Measurements from ENCODE around the gene PADI1. TPM values are rescaled to one million over a fixed set of nuclear protein-coding genes. Genes with fewer than 3 reads are reported as not detected.

The PADI1 gene
- total RNA-seq, 1 donor from 2014 or later = under 0.01 TPM

DNA sequence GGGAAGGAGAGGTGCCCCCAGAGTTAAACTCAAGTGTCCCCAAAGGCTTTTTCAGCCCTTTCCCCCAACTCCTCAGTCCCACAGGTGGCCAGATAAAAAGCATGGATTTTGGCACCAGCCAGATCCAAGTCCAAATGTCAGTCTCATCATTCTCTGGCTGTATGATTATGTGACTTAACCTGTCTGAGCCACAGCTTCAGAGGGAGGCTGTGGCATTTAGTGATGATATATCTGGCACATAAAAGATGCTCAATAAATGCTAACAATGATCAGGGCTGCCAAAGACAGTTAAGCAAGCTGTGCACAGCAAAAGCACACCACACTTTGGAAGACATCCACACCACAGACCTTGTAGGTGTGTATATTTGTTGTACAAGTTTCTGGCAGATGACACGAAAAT, 38.3 kb downstream of the PADI1 start:
- DNase-seq (ENCODE audit: low read depth in 2 of 2) = no peak

DNA sequence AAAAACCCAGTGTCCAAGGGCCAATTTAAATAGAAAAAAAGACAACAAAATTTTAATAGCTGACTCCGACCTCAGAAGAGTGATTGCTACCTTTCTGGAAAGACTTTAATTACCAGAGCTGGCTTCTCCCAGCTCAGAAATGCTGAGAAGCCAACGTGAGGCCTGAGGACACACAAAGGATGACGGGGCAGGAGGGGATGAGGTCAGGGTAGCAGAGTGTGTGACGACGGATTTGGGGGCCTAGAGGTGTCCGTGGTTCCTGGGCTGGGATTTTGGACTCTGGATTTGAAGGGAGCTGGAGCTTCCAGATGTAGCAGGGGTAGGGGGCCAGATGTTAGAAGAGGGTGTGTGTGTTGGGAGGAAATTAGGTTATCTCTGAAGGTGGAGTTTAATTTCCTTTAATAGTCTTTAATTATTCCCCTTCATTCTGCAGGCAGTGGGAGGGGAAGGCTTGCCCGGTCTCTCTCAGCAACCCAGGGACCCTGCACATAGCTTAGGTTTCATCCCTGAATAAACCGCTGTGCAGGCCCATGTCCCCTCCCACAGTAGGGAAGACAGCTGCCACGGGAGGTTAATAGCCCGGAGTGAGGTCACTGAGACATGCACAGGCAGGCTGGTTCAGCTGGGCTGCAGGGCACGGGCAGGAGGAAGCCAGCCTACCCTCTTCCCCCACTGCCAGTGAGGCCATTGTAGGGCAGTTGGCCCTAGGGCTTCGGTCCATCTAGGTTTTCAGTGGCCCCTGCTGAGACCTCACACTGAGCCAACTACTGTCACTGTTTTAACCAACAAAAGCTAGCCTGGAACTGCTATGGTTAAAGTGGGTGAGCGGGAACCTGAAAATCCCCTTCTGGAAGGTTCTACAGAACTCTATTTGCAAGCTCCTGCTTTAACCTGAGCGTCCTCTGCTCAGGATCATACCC, 40.2 kb downstream of the PADI1 start:
- DNase-seq (ENCODE audit: low read depth in 2 of 2) = no peak

DNA sequence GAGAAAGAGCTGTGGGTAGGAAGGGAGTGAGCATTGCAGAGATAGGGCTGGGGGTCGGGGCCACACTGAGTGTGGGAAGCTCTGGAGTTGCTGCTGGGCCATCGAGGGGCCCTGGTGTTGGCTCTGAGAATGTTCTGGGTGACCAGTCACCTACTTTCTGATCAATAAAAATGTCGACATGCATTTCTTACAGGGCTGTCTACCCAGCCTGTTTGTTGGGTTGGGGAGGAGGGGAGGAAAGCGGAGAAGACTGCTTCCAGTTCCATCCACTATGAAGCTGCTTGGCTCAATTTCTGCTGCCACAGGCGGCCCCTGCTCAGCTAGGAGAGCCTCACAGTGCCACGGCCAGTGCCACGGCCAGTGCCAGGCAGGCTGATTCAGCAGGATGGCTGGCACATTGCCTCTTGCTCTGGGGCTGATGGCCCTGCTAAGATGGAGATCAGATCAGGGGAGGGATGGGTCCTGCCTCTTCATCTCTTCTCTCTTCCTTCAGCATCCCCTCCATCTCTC, 40.9 kb downstream of the PADI1 start:
- DNase-seq (ENCODE audit: low read depth in 2 of 2) = no peak

DNA sequence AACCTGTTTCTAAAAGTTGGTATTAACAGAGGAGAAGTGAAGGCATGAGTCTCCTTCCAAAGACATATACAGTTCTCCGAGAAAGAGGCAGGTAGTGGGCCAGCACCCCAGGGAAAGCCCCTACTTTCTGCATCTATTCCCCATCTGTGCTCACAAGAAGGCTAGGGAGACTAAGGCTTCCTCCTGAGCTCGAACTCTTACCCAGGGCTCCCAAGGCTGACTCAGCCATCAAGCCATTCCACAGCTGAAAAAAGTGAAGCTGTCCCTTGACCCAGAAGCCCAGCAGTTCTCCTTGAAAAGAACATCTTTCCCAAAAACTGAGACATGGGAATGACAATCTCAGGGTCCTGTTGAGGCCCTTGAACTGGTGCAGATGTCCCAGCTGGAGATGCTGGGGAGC, 42.0 kb downstream of the PADI1 start:
- DNase-seq (ENCODE audit: low read depth in 2 of 2) = no peak

DNA sequence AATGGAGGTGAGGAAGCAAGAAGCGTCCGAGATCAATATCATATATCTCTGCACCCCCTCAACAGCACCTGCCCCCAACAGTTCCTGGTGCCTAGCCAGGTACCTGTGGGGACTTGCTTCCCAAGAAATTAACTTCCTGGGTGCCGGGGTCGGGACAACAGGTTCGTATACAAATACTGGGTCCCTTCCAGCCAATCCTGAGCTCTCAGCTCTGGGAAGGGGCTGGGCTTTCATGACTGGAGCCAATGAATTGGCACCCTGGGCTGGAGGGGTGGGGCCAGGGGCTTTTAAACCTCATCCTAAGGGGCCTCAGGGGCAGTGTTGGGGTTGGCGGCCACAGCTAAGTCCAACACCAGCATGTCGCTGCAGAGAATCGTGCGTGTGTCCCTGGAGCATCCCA, 43.9 kb downstream of the PADI1 start, which contains the start of gene PADI3:
PADI3 (plus strand) TSS at position 318 of the 400 bp plus-strand sequence; CDS start at position 358, 40 bp downstream.
- DNase-seq (ENCODE audit: low read depth in 2 of 2) = no peak

DNA sequence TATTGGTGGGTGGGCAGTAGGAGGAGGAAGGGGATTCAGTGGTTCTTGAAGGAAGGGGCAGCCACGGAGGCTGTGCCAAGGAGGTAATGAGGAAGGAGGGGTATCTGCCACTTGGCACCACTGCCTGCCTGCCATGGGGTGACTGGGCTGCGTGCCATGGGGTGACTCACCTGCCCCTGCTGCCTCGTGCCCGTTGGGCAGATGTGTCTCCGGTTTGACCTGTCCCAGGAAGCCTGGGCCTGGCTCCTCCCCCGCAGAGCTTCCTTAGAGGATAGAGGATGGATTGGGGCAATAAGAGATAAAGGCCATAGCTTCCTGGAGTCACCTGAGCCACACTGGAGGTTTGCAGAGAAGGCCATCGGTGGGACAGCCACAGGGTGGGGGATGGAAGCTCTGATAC, 45.7 kb downstream of the PADI1 start:
- DNase-seq (ENCODE audit: low read depth in 2 of 2) = peak; percentile 9 to 28

DNA sequence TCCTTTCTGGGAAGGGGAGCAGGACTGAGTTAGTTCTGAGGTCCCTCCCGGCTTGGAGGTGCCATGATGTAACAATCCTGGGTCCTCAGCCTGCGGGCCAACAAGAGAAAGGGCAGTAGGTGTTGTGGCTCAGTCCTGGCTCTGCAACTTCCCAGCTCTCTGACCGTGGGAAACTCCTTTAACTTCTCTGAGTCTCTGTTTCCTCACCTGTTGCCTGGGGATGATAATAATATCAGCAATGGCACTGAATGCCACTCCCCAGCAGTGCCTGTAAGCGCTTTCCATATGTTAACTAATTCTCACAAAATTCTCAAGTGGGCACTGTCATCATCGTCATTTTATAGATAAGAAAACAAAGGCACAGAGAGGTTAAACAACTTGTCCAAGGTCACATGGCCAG, 46.3 kb downstream of the PADI1 start:
- DNase-seq (ENCODE audit: low read depth in 2 of 2) = no peak

DNA sequence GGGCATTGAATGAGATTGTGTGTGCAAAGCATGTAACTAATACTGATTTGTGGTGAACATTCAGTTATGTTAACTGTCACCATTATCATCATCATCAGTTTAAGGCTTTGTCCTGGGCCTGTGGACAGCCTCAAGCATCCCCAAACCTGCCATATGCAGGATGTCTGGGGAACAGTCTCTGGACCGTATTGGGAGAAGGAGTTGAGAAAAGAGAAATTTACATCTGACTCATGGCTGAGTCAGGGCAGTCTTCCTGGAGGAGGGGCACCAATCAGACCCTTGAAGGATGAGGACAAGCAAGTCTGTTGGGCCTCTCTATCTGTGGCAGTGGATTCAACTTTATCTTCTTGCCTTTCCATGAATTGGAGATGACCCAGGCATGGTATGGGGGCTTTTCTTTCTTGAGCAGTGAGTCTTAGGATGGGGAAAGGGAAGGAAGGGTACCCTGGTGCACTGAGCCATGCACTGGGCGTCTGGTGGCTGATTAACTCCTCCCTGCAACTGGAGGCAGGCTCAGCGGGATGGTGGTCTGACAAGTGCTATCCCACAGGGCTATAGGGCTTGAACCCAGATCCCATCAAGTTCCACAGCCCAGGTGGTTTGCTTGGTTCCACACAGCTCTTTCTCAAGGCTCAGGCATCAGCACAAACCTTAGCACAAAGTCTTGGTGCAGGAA, 46.9 kb downstream of the PADI1 start:
- peak in 1 of 2 donors; percentile 51 for DNase-seq (ENCODE audit: low read depth in 2 of 2)

DNA sequence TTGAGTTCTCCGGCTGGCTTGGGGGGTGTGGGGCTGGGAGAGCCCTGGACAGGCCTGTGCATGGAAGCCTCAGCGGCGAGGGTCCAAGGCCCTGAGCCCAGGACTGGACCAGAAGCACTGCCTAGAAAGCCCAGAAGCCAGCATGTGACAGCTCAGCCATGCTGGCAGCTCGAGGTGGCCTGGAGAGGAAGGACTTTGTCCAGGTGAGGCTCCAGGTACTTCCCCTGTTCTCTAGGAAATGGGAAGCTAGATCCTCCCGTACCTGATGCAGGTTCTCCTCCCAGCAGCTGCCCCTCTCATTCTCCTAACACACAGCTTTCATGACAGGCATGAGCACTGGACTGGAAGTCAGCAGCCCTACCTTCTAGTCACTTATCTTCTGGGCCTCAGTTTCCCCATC, 50.4 kb downstream of the PADI1 start:
- no peak for DNase-seq (ENCODE audit: low read depth in 2 of 2)

DNA sequence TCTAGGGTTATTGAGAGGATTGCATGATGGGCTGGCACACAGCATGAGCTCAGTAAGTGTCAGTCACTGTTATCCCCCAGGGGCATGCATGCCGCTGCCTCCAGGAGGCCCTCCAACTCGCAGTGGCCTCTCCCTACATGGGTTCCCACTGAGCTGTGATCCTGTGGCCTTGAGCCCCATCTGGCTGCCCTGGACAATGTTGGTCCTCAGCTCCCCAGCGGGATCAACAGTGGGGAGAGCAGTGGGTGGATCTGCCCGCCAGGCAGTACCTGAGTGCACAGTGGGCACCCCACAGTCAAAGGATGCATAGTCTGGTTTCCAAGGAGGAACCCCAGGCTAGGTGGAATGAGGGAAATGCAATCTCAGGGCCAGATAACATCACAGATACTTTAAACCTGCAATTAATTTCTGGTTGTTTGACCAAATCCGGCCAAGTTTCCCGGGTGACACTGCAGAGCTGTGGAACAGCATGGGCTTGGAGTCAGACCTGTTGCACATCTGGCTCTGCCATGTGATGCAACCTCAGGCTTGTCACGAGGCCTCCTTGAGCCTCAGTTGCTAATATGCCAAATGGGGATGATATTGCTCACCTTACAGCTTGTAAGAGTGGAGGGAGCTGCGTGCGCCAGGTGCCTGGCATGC, 53.3 kb downstream of the PADI1 start:
- DNase-seq (ENCODE audit: low read depth in 2 of 2) = no peak

DNA sequence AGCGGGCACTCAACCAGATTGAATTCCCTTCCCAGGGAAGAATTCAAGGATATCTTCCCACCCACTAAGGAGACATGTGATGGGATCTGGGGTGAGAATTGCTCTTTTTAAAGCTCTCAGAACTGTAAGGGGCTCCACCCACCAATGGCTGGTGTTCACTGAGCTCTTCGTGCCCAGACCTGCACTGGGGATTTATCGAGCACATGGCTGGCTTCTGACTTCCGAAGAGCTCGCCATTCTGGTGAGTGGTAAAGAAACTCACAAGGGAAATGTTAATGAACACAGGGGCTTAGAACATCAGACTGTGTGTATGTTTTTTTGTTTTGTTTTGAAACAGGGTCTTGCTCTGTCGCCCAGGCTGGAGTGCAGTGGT, 53.8 kb downstream of the PADI1 start:
- DNase-seq (ENCODE audit: low read depth in 2 of 2) = no peak

DNA sequence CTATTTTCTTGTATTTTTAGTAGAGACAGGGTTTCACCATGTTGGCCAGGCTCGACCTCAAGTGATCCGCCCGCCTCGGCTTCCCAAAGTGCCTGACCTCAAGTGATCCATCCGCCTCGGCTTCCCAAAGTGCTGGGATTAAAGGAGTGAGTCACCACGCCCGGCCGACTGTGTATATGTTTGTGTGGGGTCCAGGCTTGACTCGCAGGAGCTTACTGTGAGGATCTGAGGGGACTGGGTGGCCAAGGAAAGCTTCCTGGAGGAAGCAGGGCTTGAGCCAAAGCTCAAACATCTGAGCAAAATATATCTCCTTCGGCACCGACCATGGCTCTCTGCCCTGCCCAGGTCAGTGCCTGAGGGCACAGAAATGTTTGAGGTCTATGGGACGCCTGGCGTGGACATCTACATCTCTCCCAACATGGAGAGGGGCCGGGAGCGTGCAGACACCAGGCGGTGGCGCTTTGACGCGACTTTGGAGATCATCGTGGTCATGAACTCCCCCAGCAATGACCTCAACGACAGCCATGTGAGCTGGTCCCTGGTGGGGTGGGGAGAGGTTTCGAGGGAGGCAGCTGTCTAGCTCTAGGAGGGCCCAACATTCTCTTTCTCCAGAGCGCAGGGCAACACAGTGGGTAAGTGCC, 54.4 kb downstream of the PADI1 start:
- DNase-seq (ENCODE audit: low read depth in 2 of 2) = no peak

DNA sequence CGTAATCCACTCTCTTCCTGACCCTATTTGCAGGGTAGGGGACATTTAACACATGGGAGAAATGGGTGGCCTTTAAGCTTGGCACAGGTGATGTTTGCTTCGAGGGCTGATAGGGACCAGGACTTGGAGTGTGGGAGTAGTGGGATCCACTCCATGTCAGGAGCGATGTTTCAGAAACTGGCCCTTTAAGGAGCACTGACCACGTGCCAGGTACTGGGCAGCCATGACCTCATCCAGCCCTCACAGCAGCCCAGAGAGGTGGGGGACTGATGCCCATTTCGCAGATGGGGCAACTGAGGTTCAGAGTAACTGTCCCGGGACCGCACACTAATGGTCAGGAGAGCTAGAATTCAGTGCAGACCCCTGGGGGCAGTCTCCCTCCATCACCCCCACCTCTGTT, 55.3 kb downstream of the PADI1 start:
- DNase-seq (ENCODE audit: low read depth in 2 of 2) = no peak

DNA sequence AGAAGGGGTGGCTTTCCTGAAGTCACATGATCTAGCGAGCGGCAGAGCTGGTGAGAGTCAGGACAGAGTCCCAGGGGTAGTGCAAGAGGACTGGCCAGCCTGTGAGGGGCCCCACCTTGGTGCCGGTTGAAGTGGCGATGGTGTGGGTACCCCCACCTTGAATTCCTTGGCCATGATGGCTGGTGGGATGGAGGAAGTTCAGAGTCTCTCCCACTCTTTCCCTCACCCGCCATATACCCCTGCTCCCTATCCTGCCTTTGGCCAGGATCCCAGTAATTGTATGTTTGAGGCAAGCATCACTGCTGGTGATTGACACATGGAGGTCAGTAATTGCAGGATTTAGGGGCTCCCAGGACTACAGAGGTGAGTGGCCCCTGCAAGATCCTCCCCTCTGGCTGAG, 55.8 kb downstream of the PADI1 start:
- no peak for DNase-seq (ENCODE audit: low read depth in 2 of 2)

DNA sequence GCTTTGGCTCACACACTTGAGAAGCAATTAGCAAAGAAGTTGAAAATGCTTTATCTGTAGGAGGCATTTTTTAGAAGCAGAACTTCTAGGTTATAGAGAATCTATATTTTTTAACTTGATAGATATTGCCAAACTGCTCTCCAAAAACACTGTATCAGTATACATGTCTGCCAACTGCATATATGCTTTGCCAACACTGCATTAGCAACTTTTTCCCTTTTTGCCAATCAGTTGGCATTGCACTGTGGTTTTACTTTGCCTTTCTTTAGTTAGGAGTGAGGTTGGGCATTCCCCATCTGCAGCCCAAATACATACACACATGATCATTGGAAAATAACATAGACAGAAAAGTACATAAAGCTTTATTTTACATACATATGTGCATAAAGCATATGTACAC, 59.0 kb downstream of the PADI1 start:
- no peak for DNase-seq (ENCODE audit: low read depth in 2 of 2)

DNA sequence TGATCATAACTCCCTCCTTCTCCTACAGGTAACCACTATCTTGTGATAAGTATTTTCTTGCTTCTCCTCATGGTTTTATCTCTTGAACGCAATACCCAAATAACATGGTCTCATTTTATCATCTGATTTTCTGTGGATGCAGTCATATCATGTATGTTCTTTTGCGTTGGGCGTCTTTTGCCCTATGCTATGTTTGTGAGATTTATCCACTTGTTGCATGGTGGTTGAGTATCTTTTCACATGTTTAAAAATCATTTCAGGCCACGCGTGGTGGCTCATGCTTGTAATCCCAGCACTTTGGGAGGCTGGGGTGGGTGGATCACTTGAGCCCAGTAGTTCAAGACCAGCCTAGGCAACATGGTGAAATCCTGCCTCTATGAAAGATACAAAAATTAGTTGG, 59.5 kb downstream of the PADI1 start:
- DNase-seq (ENCODE audit: low read depth in 2 of 2) = no peak

DNA sequence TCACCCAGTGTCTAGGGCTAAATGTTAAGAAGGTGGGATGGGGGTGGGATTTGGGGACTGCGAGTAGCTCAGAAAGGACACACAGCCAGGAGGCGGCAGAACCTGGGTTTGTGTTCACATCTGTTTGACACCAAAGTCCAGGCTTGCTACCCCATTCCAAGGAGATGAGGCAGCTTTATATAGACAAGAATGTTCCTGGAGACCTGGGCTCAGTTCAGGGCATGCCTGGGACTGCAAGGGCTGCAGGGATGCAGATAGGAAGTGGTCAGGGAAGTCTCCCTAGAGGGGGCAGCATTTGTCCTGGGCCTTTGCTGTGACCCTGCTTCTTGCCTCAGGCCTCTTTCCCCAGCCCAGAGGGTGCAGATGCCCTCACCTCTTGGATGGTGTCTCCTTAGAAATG, 60.2 kb downstream of the PADI1 start:
- no peak for DNase-seq (ENCODE audit: low read depth in 2 of 2)

DNA sequence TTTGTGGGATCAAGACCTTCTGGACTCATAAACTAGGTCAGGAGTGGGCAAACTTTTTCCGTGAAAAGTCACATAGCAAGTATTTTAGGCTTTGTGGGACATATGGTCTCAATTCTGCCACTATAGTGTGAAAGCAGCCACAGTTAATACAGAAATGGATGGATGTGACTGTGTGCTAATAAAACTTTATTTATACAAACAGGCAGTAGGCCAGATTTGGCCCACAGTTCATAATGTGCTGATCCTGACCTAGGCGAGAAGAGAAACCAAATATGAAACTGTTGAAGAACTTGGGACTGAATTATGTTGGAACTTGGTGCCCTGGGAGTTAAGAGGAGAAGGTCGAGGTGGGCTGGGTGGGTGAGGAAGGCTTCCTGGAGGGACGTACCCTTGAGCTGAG, 61.0 kb downstream of the PADI1 start:
- no peak for DNase-seq (ENCODE audit: low read depth in 2 of 2)

DNA sequence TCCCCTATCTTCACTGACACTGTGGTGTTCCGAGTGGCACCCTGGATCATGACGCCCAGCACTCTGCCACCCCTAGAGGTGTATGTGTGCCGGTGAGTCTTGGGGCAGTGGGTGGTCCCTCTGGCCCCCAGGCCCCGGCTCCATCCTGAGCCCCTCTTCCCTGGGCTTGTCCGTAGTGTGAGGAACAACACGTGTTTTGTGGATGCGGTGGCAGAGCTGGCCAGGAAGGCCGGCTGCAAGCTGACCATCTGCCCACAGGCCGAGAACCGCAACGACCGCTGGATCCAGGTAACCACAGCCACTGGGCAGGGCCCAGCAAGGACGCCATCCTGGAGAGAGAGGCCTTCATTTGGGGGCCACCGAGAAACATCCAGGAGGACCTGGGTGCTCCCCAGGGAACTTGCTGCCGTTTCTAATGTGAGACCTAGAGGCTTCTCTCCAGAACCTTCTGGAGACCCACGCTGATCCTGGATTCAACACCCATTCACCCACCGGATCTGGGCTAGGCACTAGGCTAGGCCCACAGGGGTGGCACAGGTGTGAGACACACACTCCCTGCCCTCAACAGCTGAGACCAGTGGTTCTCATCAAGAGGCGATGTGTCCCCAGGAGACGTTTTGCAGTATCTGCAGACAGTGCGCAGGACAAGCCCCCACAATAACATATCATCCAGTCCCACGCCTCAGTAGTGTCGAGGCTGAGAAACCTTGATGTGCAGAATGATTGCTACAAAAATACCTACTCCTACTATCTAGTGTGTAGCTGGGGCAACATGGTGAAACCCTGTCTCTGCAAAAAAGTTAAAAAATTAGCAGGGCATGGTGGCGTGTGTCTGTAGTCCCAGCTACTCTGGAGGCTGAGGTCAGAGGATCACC, 66.2 kb downstream of the PADI1 start:
- DNase-seq (ENCODE audit: low read depth in 2 of 2) = no peak

DNA sequence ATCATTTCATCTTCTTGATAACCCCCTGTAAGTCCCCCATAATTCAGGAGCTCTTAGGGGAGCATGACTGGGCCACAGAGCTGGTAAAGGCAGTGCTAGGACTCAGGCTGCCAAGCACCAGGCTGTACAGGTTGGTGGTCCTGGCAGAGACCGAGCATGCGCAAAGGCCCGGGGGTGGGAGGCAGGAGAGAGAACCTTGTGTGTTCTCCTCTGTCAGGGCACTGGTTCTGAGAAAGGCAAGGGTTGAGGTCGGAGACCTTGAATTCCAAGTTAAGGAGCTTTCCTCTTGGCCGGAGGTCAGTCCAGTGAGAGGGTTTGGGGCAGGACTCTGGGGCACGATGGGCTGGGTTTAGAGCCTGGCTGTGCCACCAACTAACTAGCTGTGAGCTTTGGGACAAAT, 67.1 kb downstream of the PADI1 start:
- no peak for DNase-seq (ENCODE audit: low read depth in 2 of 2)

DNA sequence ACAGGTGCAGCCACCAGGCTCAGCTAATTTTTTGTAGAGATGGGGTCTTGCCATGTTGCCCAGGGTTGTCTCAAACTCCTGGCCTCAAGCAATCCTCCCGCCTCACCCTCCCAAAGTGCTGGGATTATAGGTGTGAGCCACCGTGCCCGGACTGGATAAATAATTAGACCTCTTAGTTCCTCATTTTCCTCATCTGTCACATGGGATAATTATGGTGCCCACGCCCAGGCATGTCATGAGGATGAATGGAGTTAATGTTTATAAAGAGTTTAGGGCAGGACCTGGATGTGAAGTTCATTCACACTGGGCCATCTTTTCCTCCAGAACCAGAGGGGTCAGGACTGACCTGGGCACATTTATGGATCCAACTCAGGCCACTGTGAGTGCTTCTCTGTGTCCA, 67.7 kb downstream of the PADI1 start:
- no peak for DNase-seq (ENCODE audit: low read depth in 2 of 2)

All from lung microvascular endothelial cell (primary cell).